Measurements from ENCODE around the gene CCN6.
A peak's percentile ranks its signal among the peaks of the same experiment; 100 is the strongest.

CCN6 gene

DNA sequence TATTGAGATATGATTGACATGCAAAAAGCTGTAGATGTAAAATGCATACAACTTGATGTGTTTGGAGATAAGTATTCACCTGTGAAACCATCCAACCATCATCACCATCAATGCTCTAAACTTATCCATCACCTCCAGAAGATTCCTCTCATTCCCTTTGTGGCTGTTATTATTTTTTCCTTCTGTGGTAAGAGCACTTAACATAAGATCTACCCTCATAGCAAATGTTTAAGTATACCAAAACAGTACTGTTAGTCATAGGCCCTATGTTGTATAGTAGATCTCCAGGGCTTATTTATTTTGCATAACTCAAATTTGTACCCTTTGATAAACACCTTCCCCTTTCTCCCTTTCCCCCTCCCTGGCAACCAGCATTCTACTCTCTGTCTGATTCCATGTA, 31.2 kb upstream of the CCN6 start:
- ChIA-PET POLR2A (no interaction called here), CTCF (interaction anchor here (0.7 kb wide), 1 partner anchor 40 kb away, joined by 3 read pairs; no protein-coding TSS in a partner anchor)
- TF ChIP-seq SP1 (IDR thresholded peaks at IDR 0.05) = no peak
- TF ChIP-seq LEF1 (IDR thresholded peaks at IDR 0.05; ENCODE audit: borderline replicate concordance) = no peak
- no peak for TF ChIP-seq FOXM1 (IDR thresholded peaks at IDR 0.05; ENCODE audit: borderline replicate concordance)
- TF ChIP-seq ARNT (IDR thresholded peaks at IDR 0.05) = no peak
- no peak for TF ChIP-seq FOXA1 (IDR thresholded peaks at IDR 0.05)
- TF ChIP-seq L3MBTL2 (conservative IDR thresholded peaks at IDR 0.05) = no peak
- TF ChIP-seq SUZ12 (IDR thresholded peaks at IDR 0.05) = no peak
- no peak for TF ChIP-seq FOXK2 (IDR thresholded peaks at IDR 0.05)
- TF ChIP-seq CTBP1 (IDR thresholded peaks at IDR 0.05; ENCODE audit: borderline replicate concordance) = no peak
- TF ChIP-seq, protein P1, sequence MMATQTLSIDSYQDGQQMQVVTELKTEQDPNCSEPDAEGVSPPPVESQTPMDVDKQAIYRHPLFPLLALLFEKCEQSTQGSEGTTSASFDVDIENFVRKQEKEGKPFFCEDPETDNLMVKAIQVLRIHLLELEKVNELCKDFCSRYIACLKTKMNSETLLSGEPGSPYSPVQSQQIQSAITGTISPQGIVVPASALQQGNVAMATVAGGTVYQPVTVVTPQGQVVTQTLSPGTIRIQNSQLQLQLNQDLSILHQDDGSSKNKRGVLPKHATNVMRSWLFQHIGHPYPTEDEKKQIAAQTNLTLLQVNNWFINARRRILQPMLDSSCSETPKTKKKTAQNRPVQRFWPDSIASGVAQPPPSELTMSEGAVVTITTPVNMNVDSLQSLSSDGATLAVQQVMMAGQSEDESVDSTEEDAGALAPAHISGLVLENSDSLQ (IDR thresholded peaks at IDR 0.05) = no peak
- no peak for TF ChIP-seq ZNF384 (IDR thresholded peaks at IDR 0.05)
- TF ChIP-seq BHLHE40 (IDR thresholded peaks at IDR 0.05; ENCODE audit: borderline replicate concordance) = no peak
- no peak for TF ChIP-seq ELF4 (IDR thresholded peaks at IDR 0.05)
- no peak for TF ChIP-seq HDGF (IDR thresholded peaks at IDR 0.05; ENCODE audit: borderline replicate concordance)
- no peak for TF ChIP-seq NFRKB (IDR thresholded peaks at IDR 0.05)
- no peak for TF ChIP-seq TARDBP (IDR thresholded peaks at IDR 0.05)
- no peak for DNase-seq (ENCODE audit: extremely low spot score)

DNA sequence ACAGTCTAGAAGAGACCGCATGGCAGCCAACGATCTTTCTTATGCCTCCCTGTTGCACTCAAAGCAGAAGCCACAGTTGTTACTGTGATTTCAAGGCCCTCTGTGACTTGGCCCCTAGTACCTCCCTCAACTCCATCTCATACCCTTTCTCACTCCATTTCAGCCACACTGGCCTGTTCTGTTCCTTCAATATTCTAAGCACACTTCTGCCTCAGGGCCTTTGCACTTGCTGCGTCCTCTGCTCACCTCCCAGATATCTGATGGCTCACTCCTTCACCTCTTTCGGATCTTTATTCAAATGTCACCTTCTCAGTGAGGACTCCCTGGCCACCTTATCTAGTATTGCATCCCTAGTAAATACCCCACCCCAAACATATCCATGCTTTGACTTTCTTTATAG, 29.4 kb upstream of the CCN6 start:
- POLR2A ChIA-PET = no interaction called here
- DNase-seq (ENCODE audit: extremely low spot score) = no peak
- TF ChIP-seq FOXA1 (IDR thresholded peaks at IDR 0.05) = no peak
- TF ChIP-seq ELF4 (IDR thresholded peaks at IDR 0.05) = no peak
- TF ChIP-seq FOXM1 (IDR thresholded peaks at IDR 0.05; ENCODE audit: borderline replicate concordance) = no peak
- no peak for TF ChIP-seq L3MBTL2 (conservative IDR thresholded peaks at IDR 0.05)
- no peak for TF ChIP-seq FOXK2 (IDR thresholded peaks at IDR 0.05)
- TF ChIP-seq CTBP1 (IDR thresholded peaks at IDR 0.05; ENCODE audit: borderline replicate concordance) = no peak
- TF ChIP-seq ZNF384 (IDR thresholded peaks at IDR 0.05) = no peak
- TF ChIP-seq HDGF (IDR thresholded peaks at IDR 0.05; ENCODE audit: borderline replicate concordance) = no peak
- TF ChIP-seq, protein P1 (IDR thresholded peaks at IDR 0.05) = no peak
- TF ChIP-seq BHLHE40 (IDR thresholded peaks at IDR 0.05; ENCODE audit: borderline replicate concordance) = no peak
- no peak for TF ChIP-seq SUZ12 (IDR thresholded peaks at IDR 0.05)
- TF ChIP-seq ARNT (IDR thresholded peaks at IDR 0.05) = no peak
- no peak for TF ChIP-seq LEF1 (IDR thresholded peaks at IDR 0.05; ENCODE audit: borderline replicate concordance)
- no peak for TF ChIP-seq SP1 (IDR thresholded peaks at IDR 0.05)
- no peak for TF ChIP-seq TARDBP (IDR thresholded peaks at IDR 0.05)
- no peak for TF ChIP-seq NFRKB (IDR thresholded peaks at IDR 0.05)
- CTCF ChIA-PET = no interaction called here

DNA sequence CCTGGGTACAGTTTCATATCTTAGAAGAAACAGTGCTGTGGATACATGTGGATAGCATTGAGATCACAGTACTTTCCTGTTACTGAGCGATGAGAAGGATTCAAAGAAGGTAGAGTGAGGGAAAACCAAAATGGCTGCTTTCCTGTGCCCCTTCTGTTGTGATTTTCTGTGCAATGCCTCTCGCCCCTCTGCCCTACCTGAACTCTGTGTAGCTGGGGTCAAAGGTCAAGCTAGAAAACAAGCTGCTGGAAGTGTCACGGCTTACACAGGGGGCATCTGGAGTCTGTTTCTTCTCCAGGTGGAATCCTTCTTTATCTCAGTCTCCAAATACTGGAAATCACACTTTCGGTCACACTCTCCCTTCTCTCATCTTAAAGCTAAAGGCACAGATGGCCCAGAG, 27.0 kb upstream of the CCN6 start:
- CTCF ChIA-PET = no interaction called here
- no peak for DNase-seq (ENCODE audit: extremely low spot score)
- POLR2A ChIA-PET = no interaction called here
- TF ChIP-seq FOXK2 (IDR thresholded peaks at IDR 0.05) = no peak
- TF ChIP-seq FOXA1 (IDR thresholded peaks at IDR 0.05) = no peak

DNA sequence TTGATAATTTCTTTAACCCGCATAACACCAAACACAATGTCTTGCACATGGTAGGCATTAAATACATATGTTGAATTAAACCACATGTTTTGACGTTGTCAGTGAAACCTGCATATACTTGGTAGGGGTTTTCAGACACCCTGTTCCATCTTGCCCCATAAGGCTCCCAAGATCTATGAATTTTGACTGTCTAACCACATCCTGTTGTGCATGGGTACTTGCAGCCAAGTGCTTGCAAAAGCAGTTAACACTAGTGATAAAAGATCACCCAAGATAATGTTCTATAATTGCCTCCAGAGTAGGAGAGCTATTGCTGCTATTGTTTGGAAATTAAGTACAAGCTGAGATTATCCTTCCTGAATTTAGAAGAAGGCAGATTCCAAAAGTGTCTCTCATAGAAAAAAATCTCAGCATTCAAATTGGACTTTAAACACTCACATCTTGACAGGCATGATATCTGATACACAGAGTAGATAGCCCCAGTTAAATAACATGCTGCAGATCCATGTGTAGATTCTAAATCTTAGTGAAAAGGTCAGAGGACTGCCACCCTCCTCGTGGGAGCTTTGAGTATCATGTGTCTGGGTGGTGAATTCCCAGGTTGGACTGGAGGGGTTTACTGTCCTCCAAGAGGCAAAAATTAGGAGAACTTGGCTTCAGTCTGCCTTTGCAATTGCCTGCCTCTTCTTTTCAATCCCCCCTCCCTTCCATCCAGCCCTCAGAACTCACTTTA, 25.8 kb upstream of the CCN6 start:
- ChIA-PET POLR2A (no interaction called here), CTCF (interaction anchor here (0.7 to 2.3 kb wide), 7 partner anchors 9 to 276 kb away, joined by 3 to 10 read pairs (median 4); no protein-coding TSS in a partner anchor)
- TF ChIP-seq ELF4 (IDR thresholded peaks at IDR 0.05) (no peak), LEF1 (IDR thresholded peaks at IDR 0.05; ENCODE audit: borderline replicate concordance) (no peak), NFRKB (IDR thresholded peaks at IDR 0.05) (no peak), SP1 (IDR thresholded peaks at IDR 0.05) (no peak), ARNT (IDR thresholded peaks at IDR 0.05) (no peak), FOXK2 (IDR thresholded peaks at IDR 0.05) (no peak), TARDBP (IDR thresholded peaks at IDR 0.05) (no peak), BHLHE40 (IDR thresholded peaks at IDR 0.05; ENCODE audit: borderline replicate concordance) (no peak), HDGF (IDR thresholded peaks at IDR 0.05; ENCODE audit: borderline replicate concordance) (no peak), FOXM1 (IDR thresholded peaks at IDR 0.05; ENCODE audit: borderline replicate concordance) (no peak), ZNF384 (IDR thresholded peaks at IDR 0.05) (no peak), CTBP1 (IDR thresholded peaks at IDR 0.05; ENCODE audit: borderline replicate concordance) (no peak), FOXA1 (IDR thresholded peaks at IDR 0.05) (no peak), SUZ12 (IDR thresholded peaks at IDR 0.05) (no peak), L3MBTL2 (conservative IDR thresholded peaks at IDR 0.05) (no peak)
- TF ChIP-seq, protein P1 (IDR thresholded peaks at IDR 0.05) = no peak
- DNase-seq (ENCODE audit: extremely low spot score) = no peak

DNA sequence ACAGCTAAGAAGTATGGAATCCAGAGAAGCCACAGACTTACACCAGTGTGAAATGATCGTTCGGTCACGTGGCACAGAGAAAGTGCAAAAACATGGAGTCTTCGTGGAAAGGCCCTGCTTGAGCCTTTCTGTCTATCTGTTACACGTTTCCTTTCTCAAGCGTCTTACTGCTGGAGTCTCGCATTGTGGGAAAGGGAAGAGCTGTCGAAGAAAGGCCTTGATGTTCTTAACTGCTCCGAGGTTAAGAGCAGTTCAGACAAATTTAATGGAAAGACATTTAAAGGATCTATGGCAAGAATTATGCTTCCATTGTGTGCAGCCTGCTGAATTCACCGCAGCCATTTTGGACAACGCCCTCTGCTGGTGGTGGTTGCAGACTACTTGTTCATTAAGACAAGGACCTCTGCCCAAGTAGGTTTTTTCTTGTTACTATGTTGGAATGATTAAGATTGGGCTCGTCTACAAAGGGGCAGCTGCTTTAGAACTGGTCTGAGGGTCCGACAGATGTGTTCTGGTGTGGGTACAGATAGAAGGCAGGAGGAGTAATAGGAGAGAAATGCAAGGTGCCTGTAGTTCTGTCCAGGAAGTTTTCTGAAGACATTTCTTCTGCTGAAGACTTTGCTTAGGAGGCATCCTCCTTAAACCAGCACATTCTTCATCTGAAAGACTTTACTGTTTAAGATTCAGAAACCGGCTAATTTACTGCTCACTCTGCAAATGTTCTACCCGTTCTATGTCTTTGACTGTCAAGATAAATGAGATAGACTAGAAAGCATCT, 24.7 kb upstream of the CCN6 start:
- TF ChIP-seq BHLHE40 (IDR thresholded peaks at IDR 0.05; ENCODE audit: borderline replicate concordance) = no peak
- TF ChIP-seq L3MBTL2 (conservative IDR thresholded peaks at IDR 0.05) = peak; percentile 36
- TF ChIP-seq HDGF (IDR thresholded peaks at IDR 0.05; ENCODE audit: borderline replicate concordance) = no peak
- no peak for TF ChIP-seq ARNT (IDR thresholded peaks at IDR 0.05)
- ChIA-PET CTCF (interaction anchor here (0.6 to 2.3 kb wide), 6 partner anchors 10 to 277 kb away, joined by 3 to 10 read pairs (median 4); no protein-coding TSS in a partner anchor), POLR2A (no interaction called here)
- DNase-seq (ENCODE audit: extremely low spot score) = peak; percentile 79

Data from HEK293T (cell line).